HG02571 (cell line): Measurements from ENCODE around the gene ARHGEF37.

Experiments
- ATAC-seq: cut with Tn5 transposase; IDR thresholded peaks from one replicate; pipeline ENCODE4 v1.9.1; 2021; ENCODE audit warnings: mild to moderate bottlenecking, moderate library complexity; ENCODE audit not compliant: unreplicated experiment

Gene ARHGEF37

GRCh38 chr5:149627070-149627469 lies 45.8 kb downstream of the ARHGEF37 start:
- ATAC-seq, result no peak

- no peak for ATAC-seq
These were observed 46.9 kb downstream of the ARHGEF37 start for GRCh38 chr5:149628221-149628620.

- no peak for ATAC-seq
These were observed 47.6 kb downstream of the ARHGEF37 start for GRCh38 chr5:149628846-149629388.

GRCh38 chr5:149629421-149629820 lies 48.1 kb downstream of the ARHGEF37 start:
- no peak for ATAC-seq

- no peak for ATAC-seq
These were observed 49.0 kb downstream of the ARHGEF37 start for GRCh38 chr5:149630337-149630736.

- no peak for ATAC-seq
These were observed 50.2 kb downstream of the ARHGEF37 start for GRCh38 chr5:149631506-149631905.

GRCh38 chr5:149632311-149633251 lies 51.3 kb downstream of the ARHGEF37 start:
- ATAC-seq, result no peak

GRCh38 chr5:149633476-149634350 lies 52.4 kb downstream of the ARHGEF37 start:
- no peak for ATAC-seq

- ATAC-seq, result no peak
These were observed 54.1 kb downstream of the ARHGEF37 start for GRCh38 chr5:149635394-149635793.

- ATAC-seq, result no peak
These were observed 55.0 kb downstream of the ARHGEF37 start for GRCh38 chr5:149636191-149636860.

GRCh38 chr5:149636861-149637246 lies 55.6 kb downstream of the ARHGEF37 start:
- no peak for ATAC-seq

- ATAC-seq, result no peak
These were observed 56.8 kb downstream of the ARHGEF37 start for GRCh38 chr5:149638136-149638535.

GRCh38 chr5:149638546-149639241 lies 57.4 kb downstream of the ARHGEF37 start:
- ATAC-seq, result no peak

GRCh38 chr5:149639737-149640136 lies 58.4 kb downstream of the ARHGEF37 start:
- no peak for ATAC-seq

- no peak for ATAC-seq
These were observed 59.2 kb downstream of the ARHGEF37 start for GRCh38 chr5:149640350-149640999.

- ATAC-seq, result no peak
These were observed 59.8 kb downstream of the ARHGEF37 start for GRCh38 chr5:149641000-149641576.

GRCh38 chr5:149641600-149641999 lies 60.3 kb downstream of the ARHGEF37 start:
- no peak for ATAC-seq

- no peak for ATAC-seq
These were observed 62.5 kb downstream of the ARHGEF37 start for GRCh38 chr5:149643781-149644180.

GRCh38 chr5:149644629-149645028 lies 63.3 kb downstream of the ARHGEF37 start:
- no peak for ATAC-seq
